NB4 (cell line): ENCODE results near the gene GOLGA7B.

Source experiments
- MYC ChIP-seq: IDR thresholded peaks from 2 replicates; pipeline ENCODE4 v1.6.1; 2011; ENCODE audit warnings: low read depth, low read length
- POLR2A ChIP-seq: IDR thresholded peaks from 2 replicates; pipeline ENCODE4 v1.6.1; 2011; ENCODE audit warnings: mild to moderate bottlenecking; ENCODE audit not compliant: insufficient read length; ENCODE audit errors: extremely low read depth
- TF ChIP-seq, protein P1 (sequence below): IDR thresholded peaks from one replicate; pipeline ENCODE4 v1.5.1; 2012; ENCODE audit warnings: low read depth, low read length
- TF ChIP-seq, protein P2 (sequence below): IDR thresholded peaks from 2 replicates; pipeline ENCODE4 v1.6.1; 2011; ENCODE audit warnings: low read depth, low read length

DNA sequence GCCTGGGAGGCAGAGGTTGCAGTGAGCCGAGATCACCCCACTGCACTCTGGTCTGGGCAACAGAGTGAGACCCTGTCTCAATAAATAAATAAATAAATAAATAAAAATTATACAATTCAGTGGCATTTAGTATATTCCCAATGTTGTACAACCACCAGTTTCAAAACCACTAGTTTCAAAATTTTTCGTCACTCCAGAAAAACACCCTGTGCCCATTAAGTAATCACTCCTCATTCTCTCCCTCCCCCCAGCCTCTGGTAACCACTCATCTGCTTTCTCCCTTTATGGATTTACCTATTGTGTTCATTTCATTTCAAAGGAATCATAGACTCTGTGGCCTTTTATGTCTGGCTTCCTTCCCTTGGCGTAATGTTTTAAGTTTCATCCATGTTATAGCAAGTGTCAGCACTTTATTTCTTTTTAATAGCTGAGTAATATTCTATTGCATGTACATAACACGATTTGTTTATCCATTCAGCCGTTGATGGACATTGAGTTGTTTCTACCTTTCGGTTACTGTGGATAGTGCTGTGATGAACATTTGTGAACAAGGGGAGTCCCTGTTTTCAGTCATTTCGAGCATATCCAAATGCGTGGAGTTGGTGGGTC is 29.4 kb upstream of the GOLGA7B start:
- TF ChIP-seq, protein P1, sequence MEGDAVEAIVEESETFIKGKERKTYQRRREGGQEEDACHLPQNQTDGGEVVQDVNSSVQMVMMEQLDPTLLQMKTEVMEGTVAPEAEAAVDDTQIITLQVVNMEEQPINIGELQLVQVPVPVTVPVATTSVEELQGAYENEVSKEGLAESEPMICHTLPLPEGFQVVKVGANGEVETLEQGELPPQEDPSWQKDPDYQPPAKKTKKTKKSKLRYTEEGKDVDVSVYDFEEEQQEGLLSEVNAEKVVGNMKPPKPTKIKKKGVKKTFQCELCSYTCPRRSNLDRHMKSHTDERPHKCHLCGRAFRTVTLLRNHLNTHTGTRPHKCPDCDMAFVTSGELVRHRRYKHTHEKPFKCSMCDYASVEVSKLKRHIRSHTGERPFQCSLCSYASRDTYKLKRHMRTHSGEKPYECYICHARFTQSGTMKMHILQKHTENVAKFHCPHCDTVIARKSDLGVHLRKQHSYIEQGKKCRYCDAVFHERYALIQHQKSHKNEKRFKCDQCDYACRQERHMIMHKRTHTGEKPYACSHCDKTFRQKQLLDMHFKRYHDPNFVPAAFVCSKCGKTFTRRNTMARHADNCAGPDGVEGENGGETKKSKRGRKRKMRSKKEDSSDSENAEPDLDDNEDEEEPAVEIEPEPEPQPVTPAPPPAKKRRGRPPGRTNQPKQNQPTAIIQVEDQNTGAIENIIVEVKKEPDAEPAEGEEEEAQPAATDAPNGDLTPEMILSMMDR, result no peak
- TF ChIP-seq, protein P2, sequence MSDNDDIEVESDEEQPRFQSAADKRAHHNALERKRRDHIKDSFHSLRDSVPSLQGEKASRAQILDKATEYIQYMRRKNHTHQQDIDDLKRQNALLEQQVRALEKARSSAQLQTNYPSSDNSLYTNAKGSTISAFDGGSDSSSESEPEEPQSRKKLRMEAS, result no peak
- TF ChIP-seq POLR2A (no peak), MYC (no peak)
